HG02840 (cell line): Measurements from ENCODE around the gene CPED1.
"Not testable (repeated sequence)": the region's sequence is repeated elsewhere in the genome, so short reads cannot be mapped to it uniquely, and the experiment has no call there.

Experiments used
- ATAC-seq: cut with Tn5 transposase; IDR thresholded peaks from one replicate; pipeline ENCODE4 v1.9.1; 2021; ENCODE audit warnings: mild to moderate bottlenecking, moderate library complexity, moderate number of reproducible peaks; ENCODE audit not compliant: unreplicated experiment, low FRiP score

Gene CPED1

DNA sequence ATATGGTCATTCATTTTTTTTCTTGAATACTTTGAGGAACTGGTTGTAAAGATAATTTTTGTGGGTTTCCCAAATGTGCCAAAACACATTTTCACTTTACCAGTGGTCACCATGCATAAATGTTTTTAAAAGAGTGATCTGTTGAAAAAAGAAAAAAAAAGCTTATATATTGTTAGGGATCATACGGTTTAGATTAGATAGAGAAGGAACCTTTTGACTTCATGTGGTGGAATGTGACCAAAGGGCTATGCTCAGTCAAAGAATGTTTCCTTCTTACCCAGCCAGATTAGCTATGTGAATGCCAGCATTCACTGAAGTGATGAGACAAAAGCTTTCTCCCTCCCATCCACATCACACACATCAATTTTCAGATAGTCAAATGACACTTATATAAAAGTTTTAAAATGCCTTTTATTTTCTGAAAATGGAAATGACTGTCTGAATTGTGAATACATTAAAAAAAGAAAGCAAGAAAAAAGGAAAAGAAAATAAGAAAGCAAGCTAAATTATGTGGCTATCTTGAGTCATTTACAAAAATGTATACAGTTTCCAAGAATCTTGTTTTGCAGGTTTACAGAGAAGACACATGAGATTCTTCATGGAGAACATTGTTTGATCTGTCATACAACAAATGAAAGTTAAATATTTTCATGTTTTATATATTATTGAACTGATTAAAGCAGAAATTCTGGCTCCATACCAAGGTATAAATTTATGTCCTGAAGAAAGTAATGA, 8.6 kb upstream of the CPED1 start:
- no peak for ATAC-seq

- ATAC-seq: no peak
Observed at GRCh38 chr7:120981117-120981516, 7.4 kb upstream of the CPED1 start.

GRCh38 chr7:120981888-120982615, 6.5 kb upstream of the CPED1 start:
- ATAC-seq: no peak

DNA sequence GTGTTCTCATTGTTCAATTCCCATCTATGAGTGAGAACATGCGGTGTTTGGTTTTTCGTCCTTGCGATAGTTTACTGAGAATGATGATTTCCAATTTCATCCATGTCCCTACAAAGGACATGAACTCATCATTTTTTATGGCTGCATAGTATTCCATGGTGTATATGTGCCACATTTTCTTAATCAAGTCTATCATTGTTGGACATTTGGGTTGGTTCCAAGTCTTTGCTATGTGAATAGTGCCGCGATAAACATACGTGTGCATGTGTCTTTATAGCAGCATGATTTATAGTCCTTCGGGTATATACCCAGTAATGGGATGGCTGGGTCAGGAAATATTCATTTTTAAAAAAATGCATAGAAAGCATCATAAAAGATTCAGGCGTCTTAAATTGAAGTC, 4.9 kb upstream of the CPED1 start:
- not testable (repeated sequence) for ATAC-seq

DNA sequence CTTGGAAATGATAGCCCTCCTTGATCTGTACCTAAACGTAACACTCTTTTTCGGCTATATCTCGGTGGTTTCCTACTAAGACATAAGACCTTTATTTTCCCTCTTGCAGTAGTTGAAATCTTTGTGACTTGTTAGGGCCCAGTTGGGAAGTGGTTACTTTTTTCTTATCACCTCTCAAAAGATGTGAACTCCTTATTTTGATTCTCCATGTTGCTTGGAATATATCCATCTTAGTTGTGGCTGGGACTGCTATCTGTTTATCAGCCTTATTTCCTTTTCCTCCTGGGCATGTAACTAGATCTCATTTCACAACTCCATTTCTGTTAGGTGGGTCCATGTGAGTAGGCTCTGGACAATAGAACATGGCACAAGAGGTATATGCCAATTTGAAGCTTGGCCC, 4.1 kb upstream of the CPED1 start:
- no peak for ATAC-seq

DNA sequence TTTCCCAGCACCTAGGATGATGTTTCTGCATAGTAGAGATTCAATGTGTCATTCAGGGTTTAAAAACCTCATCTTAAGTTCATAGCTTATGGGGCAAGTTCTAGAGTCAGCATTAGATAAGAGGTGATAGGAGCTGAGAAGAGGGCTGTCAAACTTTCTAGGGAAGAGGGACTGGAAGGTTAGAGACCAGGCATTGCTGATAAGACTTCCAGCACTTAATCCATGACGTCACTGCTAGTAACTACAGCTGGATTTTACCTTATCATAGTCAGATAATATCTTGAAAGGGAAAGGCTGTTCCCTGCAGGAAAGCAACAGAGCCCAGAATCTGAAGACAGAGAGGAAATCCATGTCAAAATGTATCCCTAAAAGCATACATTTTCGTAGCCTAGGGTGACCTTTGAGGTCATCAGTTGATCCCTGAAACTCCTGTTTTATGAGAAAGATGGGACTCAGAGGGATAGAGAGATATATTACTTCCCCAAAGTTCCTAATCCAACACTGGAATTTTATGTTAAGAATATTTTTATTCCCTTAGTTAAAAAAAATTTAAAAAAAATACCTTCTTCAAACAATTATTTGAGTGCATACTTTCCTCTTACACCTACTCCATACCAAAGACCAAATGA, 3.3 kb upstream of the CPED1 start:
- no peak for ATAC-seq

DNA sequence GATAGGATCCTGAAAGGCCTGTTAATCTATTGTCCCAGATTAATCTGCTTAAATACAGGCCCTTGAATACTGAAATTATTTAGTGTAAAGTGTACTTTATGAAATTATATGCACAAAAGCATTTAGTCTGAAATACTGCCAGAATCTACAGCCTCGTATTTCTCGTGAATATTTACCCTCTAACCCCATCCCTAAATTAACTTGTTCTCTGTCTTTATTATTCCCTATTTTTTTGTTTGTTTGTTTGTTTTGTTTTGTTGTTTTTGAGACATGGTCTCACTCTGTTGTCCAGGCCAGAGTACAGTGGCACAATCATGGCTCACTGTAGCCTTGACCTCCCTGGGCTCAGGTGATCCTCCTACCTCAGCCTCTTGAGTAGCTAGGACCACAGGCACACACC, 2.7 kb upstream of the CPED1 start:
- no peak for ATAC-seq

DNA sequence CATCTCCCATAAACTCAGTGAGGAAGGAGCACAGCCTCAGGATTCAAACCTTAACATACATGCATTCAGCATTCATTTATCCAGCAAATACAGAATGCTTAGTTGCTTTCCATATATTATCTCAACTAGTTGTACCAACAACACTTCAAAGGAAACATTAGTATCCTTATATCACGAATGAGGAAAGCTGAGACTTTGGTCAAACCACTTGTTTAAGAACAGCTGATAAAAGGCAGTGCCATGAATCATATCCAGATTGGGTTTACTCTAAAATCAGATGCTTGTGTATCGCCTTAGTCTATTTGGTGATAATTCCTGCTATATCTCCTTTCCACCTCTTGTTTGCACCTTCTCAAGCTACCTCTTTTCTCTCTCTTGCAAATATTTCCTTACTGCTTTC, 1.9 kb upstream of the CPED1 start:
- no peak for ATAC-seq

GRCh38 chr7:120987280-120987679, 1.2 kb upstream of the CPED1 start:
- ATAC-seq: no peak

GRCh38 chr7:120987683-120988590, 574 bp upstream of the CPED1 start:
- ATAC-seq: peak; percentile 94

GRCh38 chr7:120989257-120990220, 1.0 kb downstream of the CPED1 start:
- ATAC-seq: no peak

GRCh38 chr7:120990468-120991118, 2.1 kb downstream of the CPED1 start:
- ATAC-seq: no peak

DNA sequence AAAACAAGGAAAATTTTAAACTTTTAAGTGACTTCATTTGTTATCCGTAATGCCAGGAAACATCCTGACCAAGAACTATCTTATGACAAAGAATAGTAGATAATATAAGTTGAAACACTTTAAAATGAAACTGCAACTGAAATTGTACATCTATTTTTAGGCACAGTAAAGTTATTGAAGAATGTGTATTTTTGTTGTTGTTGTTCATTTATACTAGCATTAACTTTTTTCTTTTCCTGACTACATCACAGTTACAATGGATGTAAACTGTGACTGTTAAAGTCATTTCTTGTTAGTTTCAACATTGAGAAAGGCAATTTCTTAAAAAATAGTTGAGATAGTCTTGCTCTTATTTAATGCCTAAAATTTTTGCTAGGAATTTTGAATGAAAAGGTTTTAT, 2.6 kb downstream of the CPED1 start:
- no peak for ATAC-seq

DNA sequence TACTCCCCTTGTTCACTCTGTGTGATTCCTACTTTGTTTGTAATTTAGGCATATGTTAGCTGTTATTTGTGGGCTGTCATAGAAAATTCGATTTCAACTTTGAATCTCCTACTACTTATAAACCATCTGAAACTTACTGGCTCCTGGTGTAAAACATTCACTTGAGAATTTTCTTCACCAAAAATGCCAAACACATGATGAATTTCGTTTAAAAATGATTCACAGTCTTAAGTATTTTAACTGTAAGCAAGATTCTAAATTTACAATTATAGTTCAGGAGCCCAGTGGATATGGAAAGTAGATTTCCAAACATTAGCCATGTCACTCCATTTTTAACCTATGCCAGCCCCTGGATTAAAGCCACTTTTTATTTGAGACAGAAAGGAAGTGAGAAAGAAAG, 3.1 kb downstream of the CPED1 start:
- ATAC-seq: no peak

- ATAC-seq: no peak
Observed at GRCh38 chr7:120992272-120992964, 3.9 kb downstream of the CPED1 start.

- no peak for ATAC-seq
Observed at GRCh38 chr7:120992965-120993494, 4.5 kb downstream of the CPED1 start.

DNA sequence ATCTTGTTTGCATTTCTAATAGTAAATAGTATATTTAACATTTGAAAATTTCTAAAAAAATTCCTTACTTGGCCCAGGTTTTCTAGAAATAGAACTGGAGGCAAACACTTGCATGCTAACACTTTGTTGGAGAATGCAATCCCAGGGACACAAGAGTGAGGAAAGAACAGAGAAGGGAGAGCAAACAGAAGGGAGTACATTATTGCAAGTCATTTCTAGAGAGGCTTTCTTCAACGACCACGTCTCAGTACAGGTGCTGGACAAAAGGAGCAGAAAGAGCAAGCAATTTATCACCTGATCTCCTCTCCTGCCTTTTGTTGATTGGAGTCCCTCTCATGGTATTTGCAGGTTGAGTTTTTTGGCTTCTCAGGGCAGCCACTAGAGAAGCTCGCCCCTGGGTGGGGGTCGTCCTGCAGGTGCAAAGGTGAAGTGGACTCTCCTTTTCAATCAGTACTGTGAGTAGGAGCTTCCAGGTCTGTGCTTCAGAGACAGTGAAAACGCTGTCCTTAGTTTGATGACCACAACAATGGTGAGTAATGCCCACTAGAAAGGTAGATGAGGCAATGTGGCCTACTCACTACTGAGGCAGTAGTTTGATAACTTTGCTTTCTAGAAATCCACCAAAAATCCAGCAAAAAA, 5.2 kb downstream of the CPED1 start:
- ATAC-seq: no peak
